ENCODE data around the gene TNNT1.
"Not testable (repeated sequence)": the region's sequence is repeated elsewhere in the genome, so short reads cannot be mapped to it uniquely, and the experiment has no call there.

TNNT1 gene

DNA sequence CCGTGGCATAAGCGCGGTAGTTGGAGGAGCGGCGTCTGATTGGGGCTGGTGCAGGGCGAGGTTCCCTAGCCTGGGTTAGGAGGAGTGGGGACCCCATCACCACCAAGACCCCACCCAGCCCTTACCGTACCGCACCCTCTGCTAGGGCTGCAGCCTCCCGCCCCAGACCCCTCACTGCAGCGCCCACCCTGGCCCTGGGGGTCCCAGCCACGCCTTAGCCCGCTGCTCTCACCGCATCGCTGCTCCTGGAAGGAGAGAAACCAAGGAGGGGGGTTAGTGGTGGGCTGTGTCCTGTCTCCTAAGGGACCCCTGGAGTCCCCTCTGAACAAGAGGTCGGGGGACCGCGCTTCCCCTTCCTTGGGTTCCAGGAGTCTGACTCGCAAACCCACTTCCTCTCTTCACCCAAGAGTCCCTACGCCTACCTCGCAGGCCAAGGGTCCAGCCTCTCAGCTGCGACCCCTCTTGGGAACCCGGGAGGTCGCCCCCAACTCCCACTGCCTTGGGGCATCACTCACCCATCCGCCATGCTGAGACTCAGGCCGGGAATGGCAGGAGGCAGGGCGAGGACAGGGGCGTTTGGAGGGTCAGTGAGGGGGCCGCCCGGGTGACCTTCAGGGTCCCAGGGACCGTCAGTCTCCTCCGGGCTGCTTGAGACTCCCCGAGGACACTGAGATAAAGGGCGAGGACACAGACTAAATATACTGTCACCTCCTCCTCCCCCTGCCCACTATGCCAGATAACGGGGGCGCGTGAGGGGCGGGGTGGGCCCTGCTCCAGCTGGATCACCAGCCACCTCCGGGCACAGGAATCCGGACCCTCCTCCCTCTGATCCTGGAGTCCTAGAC is 8.3 kb upstream of the TNNT1 start, which contains the start of gene TNNI3:
TSS of gene TNNI3 (minus strand) at position 669 of the 845 bp plus-strand sequence. CDS start at position 526, 143 bp downstream.
- no peak for DNase-seq (ENCODE audit: low spot score in 2 of 2)
- Mint-ChIP-seq H3K27ac (no peak within 1 kb of the TSS), H3K4me3 (peak within 1 kb of the TSS; percentile 15), H3K9me3 (peaks cover 1% of the 10 kb centered on the region), H3K4me1 (peaks cover 27% of the 10 kb centered on the region), H3K36me3 (no peaks in the 10 kb centered on the region)
- no peak for ATAC-seq

DNA sequence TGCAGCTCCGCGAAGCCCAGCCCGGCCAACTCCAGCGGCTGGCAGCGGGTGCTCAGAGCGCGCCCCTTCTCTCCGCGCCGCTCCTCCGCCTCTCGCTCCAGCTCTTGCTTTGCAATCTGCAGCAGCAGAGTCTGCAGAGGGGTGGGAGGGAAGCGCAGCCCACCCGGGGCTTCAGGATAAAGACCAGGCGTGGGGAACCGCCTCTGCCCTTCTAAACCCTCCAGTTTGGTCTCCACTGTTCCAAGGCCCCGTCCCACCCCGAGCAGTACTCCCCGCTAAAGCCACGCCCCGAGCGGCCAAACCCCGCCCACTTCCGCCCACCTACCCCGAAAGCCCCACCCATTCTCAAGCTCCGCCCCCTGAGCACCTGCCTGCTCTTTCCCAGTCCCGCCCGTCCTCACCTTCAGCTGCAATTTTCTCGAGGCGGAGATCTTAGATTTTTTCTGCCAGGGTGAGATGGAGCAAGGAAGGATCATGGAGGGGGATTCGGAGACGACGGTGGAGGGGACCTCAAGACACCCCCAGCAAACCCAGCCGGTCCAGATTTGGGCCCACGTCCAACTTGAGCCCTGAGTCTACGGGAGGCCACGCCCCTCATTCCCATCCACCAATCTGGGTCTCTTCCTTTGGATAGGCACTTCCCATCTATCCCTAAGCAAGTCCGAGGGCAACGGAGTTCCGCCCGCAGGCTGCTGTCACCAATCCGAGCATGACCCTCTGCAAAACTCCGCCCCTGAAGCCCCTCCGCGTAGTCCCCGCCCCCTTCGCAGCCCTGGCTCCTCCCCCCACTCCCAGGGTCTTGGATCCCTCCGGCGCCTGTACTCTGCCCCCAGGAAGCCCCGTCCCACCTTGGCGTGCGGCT is 7.4 kb upstream of the TNNT1 start:
- peaks cover 36% of the 10 kb centered on the region for H3K4me1 Mint-ChIP-seq
- H3K9me3 Mint-ChIP-seq, result peaks cover 6% of the 10 kb centered on the region
- no peaks in the 10 kb centered on the region for H3K36me3 Mint-ChIP-seq
- H3K27ac Mint-ChIP-seq, result no peak overlapping the region
- H3K4me3 Mint-ChIP-seq, result peak overlapping the region; percentile 15
- DNase-seq (ENCODE audit: low spot score in 2 of 2) (no peak), ATAC-seq (no peak)

DNA sequence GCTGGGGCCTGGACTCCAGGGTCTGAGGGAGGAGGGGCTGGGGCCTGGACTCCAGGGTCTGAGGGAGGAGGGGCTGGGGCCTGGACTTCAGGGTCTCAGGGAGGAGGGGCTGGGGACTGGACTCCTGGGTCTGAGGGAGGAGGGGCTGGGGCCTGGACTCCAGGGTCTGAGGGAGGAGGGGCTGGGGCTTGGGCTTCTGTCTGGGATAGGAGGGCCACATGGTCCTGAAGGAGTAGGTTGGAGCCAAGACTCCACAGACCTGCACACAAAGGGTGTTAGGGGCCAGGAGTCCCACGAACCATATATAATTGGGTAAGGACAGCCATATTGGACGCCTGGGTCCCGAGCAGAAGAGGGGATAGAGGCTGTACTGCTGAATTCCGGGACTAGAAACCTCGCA is 6.8 kb upstream of the TNNT1 start:
- not testable (repeated sequence) for H3K27ac Mint-ChIP-seq; ATAC-seq; DNase-seq (ENCODE audit: low spot score in 2 of 2); H3K36me3 Mint-ChIP-seq; H3K4me3 Mint-ChIP-seq; H3K9me3 Mint-ChIP-seq
- peaks cover 35% of the 10 kb centered on the region for H3K4me1 Mint-ChIP-seq

DNA sequence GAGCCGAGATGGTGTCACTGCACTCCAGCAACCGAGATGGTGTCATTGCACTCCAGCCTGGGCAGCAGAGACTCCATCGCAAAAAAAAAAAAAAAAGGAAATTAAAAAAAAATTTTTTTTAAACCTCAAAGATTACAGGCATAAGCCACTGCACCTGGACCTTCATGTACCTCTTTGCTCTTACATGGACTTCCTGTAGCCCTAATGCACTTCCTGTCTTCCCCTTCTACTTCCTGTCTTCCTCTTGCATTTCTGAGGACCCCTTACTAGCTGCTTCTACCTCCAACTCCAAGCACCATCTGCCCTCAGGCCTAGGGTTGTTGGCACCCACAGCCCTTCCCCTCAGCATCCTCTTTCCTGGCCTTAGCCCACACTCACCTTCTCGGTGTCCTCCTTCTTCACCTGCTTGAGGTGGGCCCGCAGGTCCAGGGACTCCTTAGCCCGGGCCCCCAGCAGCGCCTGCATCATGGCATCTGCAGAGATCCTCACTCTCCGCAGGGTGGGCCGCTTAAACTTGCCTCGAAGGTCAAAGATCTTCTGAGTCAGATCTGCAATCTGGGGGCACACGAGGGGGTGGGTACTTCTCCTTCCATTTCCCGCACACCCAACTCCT is 4.8 kb upstream of the TNNT1 start:
- ATAC-seq (no peak), DNase-seq (ENCODE audit: low spot score in 2 of 2) (no peak)
- peaks cover 6% of the 10 kb centered on the region for H3K9me3 Mint-ChIP-seq
- H3K27ac Mint-ChIP-seq, result no peak overlapping the region
- H3K4me1 Mint-ChIP-seq, result peaks cover 26% of the 10 kb centered on the region
- H3K36me3 Mint-ChIP-seq, result no peaks in the 10 kb centered on the region
- no peak overlapping the region for H3K4me3 Mint-ChIP-seq

DNA sequence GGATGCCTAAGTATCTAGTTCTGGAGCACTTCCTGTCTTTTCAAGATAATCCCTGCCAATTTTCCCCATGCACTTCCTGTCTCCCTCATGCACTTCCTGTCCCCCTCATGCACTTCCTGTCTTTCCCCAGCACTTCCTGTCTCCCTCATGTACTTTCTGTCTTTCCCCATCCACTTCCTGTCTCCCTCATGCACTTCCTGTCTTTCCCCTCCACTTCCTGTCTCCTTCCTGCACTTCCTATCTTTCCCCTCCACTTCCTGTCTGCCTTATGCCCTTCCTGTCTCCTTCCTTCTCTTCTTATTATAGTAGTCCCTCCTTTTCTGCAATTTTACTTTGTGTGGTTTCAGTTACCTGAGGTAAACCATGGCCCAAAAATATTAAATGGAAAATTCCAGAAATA is 3.0 kb upstream of the TNNT1 start:
- H3K27ac Mint-ChIP-seq, result peak overlapping the region; percentile 75
- peaks cover 26% of the 10 kb centered on the region for H3K4me1 Mint-ChIP-seq
- H3K36me3 Mint-ChIP-seq, result no peaks in the 10 kb centered on the region
- H3K4me3 Mint-ChIP-seq, result no peak overlapping the region
- peaks cover 6% of the 10 kb centered on the region for H3K9me3 Mint-ChIP-seq
- ATAC-seq (no peak), DNase-seq (ENCODE audit: low spot score in 2 of 2) (no peak)

DNA sequence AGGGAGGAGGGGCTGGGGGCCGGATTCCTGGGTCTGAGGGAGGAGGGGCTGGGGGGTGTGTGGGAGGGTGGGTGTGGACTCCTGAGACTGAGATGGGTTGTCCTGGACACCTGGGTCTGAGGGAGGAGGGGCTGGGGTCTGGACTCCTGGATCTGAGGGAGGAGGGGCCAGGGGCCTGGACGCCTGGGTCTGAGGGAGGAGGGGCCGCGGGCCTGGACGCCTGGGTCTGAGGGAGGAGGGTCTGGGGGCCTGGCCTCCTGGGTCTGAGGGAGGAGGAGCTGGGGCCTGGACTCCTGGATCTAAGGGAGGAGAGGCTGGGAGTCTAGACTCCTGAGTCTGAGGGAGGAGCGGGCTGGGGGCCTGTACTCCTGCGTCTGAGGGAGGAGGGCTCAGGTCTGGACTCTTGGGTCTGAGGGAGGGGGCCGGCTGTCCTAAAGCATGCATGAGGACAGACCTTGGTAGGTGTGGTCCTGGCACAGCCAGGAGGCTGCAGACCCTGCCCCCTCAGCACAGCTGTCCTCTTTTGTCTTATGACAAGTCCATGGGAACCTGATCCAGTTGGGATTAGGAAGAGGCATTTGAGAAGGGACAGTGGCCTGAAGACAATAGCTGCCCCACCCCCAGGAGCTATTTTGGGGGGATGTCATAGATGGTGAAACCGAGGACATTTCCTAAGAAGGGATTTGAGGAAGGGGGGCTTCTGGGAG is 1.3 kb downstream of the TNNT1 start:
- H3K36me3 Mint-ChIP-seq, result no peaks in the 10 kb centered on the region
- DNase-seq (ENCODE audit: low spot score in 2 of 2) (no peak), ATAC-seq (no peak)
- H3K27ac Mint-ChIP-seq, result no peak overlapping the region
- no peak overlapping the region for H3K4me3 Mint-ChIP-seq
- H3K9me3 Mint-ChIP-seq, result peaks cover 6% of the 10 kb centered on the region
- H3K4me1 Mint-ChIP-seq, result peaks cover 10% of the 10 kb centered on the region

DNA sequence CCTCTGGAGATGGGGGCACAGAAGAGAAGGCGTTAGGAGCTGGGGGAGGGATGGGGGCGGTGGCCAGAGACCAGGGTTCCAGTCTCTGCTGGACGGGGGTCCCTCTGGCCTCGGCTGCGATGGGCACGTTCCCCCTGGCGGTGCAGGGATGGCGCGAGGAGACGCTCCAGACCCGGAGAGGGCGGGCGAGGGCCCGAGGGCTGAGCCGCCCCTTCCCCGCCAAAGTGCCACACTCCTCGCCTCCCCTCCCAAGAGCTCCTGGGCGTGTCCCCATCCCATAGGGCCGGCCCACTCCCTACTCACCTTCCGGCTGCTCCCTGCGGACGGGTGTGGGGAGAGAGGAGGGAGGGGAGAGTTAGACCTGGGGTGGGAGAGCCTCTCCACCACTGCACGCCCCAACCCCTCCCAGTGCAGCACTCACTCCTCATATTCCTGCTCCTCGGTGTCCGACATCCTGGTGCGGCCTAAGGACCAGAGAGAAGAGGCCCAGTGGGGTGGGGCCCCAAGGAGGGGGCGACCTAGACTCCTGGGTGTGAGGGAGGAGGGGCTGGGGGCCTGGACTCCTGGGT is 2.2 kb downstream of the TNNT1 start:
- H3K9me3 Mint-ChIP-seq, result peaks cover under 1% of the 10 kb centered on the region
- H3K4me1 Mint-ChIP-seq, result peaks cover 4% of the 10 kb centered on the region
- no peak overlapping the region for H3K27ac Mint-ChIP-seq
- H3K36me3 Mint-ChIP-seq, result no peaks in the 10 kb centered on the region
- ATAC-seq (peak; percentile 21), DNase-seq (ENCODE audit: low spot score in 2 of 2) (no peak)
- no peak overlapping the region for H3K4me3 Mint-ChIP-seq

DNA sequence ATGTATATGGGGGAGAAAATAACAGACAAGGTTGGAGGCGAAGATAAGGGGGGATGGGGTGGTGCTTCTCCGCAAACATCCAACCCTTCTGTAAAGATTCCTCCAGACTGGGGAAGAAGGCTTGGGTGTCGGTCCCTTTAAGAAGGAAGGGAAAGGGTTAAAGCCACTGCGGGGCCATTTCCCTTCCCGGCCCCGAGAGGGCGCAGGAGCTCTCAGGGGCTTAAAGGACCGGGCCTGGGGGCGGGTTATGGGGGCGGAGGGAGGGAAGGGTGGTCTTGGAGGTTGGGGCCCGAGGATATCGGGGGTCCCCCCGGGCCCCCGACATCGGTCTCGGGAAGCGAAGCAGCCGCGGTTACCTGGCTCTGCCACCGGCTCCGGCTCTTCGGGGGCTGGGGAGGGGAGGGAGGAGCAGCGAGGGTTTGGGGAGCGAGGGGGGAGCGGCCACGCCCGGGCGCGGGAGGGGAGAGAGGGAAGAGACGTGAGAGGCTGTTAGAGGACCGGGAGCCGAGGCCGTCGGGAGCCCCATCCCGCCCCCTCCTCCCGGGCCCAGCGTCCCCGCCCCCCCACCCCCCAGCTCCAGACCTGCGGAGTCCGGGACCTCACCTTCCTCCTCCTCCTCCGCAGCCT is 2.8 kb downstream of the TNNT1 start:
- no peaks in the 10 kb centered on the region for H3K9me3 Mint-ChIP-seq
- H3K36me3 Mint-ChIP-seq, result no peaks in the 10 kb centered on the region
- no peak overlapping the region for H3K27ac Mint-ChIP-seq
- H3K4me1 Mint-ChIP-seq, result no peaks in the 10 kb centered on the region
- ATAC-seq (no peak), DNase-seq (ENCODE audit: low spot score in 2 of 2) (no peak)
- H3K4me3 Mint-ChIP-seq, result no peak overlapping the region

DNA sequence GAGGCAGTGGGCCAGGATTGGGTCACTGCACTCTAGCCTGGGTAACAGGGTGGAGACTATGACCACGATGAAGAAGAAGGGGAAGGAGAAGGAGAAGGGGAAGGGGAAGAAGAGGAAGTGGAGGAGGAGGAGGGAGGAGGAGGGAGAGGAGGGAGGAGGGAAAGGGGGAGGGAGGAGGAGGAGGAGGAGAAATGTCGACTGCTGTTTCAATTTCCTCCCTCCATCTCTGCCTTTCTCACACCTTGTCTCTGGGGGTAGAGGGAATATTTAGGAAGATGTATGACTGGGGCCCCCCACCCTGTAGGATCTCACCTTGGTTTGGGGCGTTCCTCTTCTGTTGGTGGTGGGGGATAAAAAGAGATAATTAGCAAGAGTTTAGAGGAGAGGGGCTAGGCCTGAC is 3.8 kb downstream of the TNNT1 start:
- H3K27ac Mint-ChIP-seq, result no peak overlapping the region
- H3K36me3 Mint-ChIP-seq, result no peaks in the 10 kb centered on the region
- H3K4me3 Mint-ChIP-seq, result no peak overlapping the region
- ATAC-seq, result no peak
- H3K9me3 Mint-ChIP-seq, result no peaks in the 10 kb centered on the region
- no peaks in the 10 kb centered on the region for H3K4me1 Mint-ChIP-seq
- DNase-seq (ENCODE audit: low spot score in 2 of 2), result no peak

DNA sequence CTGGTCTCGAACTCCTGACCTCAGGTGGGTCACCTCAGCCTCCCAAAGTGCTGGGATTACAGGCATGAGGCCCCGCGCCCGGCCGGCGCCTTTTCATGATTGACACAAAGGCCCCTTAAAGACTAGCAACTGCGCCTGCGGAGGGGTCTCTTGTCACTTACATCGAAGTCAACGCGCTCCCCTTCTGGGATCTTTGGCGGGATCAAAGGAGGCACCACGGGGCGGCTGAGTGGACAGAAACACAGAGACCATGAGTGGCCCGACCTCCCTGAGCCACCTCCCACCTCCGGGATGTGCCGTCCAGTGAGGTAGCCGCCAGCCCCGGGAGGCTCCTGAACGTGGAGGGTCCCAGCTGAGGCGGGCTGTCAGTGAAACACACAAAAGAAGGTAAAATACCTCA is 7.3 kb downstream of the TNNT1 start:
- Mint-ChIP-seq H3K4me1 (no peaks in the 10 kb centered on the region), H3K36me3 (no peaks in the 10 kb centered on the region), H3K27ac (no peak overlapping the region), H3K9me3 (no peaks in the 10 kb centered on the region), H3K4me3 (no peak overlapping the region)
- DNase-seq (ENCODE audit: low spot score in 2 of 2), result no peak
- no peak for ATAC-seq

DNA sequence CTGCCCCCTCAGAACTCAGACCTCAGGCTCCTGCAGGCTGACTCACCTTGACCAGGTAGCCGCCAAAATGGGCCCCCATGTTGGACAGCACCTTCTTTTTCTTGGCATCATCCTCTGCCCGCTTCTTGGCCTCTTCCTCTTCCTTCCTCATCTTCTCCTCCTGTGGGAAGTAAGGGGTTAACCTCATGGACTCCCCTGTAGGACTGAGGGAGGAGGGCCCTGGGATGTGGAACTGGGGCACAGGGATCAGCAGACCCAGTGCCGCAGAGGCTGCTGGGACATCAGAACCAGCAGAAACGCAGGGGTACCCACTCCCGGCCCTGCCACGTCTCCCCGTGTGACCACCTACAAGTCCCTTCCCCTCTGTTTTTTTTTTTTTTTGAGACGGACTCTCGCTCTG is 11.1 kb downstream of the TNNT1 start:
- Mint-ChIP-seq H3K4me1 (no peaks in the 10 kb centered on the region), H3K4me3 (no peak overlapping the region), H3K36me3 (no peaks in the 10 kb centered on the region), H3K27ac (no peak overlapping the region), H3K9me3 (no peaks in the 10 kb centered on the region)
- ATAC-seq (no peak), DNase-seq (ENCODE audit: low spot score in 2 of 2) (no peak)

DNA sequence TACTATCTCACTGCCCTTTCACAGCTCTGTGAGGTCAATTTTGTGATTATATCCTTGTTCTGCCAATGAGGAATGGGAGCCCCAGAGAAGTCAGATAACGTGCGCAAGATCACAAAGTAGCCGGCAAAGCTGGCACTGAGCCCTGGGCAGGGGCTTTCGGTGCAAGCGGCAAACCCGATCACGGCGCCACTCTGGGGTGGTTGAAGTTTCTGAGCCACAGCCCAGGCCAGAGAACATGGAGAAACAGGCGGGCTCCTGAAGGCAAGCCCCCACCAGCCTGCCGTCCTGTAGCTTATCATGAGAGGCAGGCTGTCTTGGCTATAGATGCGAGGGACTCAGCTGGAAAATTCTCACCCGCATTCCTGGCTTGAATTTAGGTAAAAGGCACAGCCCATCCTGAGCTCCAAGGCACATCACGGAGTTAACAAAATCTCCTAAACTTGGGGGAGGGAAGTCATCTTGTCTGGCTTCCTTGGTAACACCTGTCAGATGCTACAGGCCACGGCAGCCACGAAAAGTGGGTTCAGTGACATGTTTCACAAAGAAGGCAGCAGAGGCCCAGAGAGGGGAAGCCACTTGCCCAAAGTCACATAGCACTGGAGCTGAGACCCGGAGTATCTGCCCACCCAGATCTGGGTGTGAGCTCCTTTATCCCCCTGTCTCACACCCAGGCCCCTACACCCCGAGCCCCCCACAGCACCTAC is 12.5 kb downstream of the TNNT1 start:
- ATAC-seq, result no peak
- Mint-ChIP-seq H3K9me3 (no peaks in the 10 kb centered on the region), H3K36me3 (no peaks in the 10 kb centered on the region), H3K4me1 (no peaks in the 10 kb centered on the region), H3K4me3 (no peak overlapping the region), H3K27ac (no peak overlapping the region)
- no peak for DNase-seq (ENCODE audit: low spot score in 2 of 2)

DNA sequence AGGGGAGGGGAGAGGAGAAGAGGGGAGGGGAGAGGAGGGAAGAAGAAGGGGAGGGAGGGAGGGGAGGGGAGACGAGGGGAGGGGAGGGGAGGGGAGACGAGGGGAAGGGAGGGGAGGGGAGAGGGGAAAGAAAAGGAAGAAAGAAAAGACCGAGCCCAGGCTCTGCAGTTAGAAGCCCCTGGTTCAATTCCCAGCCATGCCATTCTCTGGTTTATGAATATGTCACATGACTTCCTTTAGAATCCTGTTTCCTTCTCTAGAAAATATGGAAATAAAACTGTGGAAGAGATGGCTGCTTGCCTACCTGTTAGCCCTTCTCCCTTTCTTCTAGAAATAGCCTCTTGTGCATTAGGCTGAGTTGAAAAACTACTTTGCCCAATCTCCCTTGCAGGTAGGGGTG is 14.3 kb downstream of the TNNT1 start:
- H3K27ac Mint-ChIP-seq, result no peak overlapping the region
- no peaks in the 10 kb centered on the region for H3K36me3 Mint-ChIP-seq
- no peaks in the 10 kb centered on the region for H3K4me1 Mint-ChIP-seq
- ATAC-seq, result no peak
- no peak for DNase-seq (ENCODE audit: low spot score in 2 of 2)
- H3K9me3 Mint-ChIP-seq, result no peaks in the 10 kb centered on the region
- no peak overlapping the region for H3K4me3 Mint-ChIP-seq

Data from stimulated activated effector memory CD8-positive, alpha-beta T cell treated with anti-CD3 and anti-CD28 coated beads, Interleukin-12 subunit alpha, Interleukin-12 subunit beta, amount 100 ng/mL, for 72 hours (primary cell).